Measurements from ENCODE around the gene ADCY3.

The ADCY3 gene

DNA sequence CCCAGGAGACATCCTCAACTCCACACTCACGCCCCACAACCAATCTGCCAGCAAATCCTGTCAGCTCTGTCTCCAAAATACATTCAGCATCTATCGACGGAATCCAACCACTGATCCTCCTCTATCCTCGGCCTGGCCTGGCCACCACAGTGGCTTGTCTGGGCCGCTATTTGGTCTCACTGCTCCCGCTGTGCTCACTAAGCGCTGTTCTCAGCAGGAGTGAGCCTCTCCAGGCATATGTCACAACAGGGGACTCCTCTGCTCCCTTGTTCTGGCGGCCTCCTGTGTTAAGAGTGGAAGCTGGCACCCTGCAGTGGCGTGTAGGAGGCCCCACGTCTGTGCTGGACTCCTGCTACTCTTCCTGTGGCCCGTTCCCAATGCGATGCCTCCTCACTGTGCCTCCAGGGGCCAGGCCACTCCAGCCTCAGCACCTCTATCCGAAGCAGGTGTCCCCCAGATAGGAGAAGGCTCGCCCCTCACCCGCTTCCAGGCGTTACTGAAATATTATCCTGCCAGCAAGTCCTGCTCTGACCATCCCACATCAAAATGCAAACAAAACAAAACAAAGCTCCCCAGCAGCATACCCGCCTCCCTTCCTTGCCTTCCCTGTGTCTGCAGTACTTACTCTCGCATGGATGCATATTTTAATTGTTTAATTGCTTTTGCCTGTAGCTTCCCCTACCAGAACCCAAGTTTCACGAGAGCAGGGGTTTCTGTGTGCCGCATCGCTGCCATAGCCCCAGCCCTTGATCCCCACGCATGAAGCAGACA lies 86.9 kb downstream of the ADCY3 start:
- in situ Hi-C loops (cut with MboI; ENCODE audit: low sequenced_read_pairs): no loop called here

DNA sequence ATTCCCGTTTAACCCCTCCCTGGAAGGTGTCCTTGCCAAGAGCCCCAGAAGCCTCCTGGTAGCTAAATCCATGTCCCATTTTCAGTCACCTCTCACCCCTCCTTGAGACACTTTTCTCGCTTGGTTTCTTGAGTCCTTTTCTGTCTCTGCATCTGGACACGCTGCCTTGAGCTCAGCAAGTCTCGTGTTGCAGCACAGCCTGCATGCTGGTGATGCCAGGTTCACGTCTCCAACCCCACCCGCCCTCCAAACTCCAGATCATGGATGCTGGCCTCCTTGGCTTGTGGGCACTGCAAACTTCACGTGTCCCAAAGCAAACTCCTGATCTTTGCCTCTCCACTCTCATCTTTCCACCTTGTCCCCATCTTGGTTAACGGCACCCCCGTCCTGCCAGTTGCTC lies 87.5 kb downstream of the ADCY3 start:
- in situ Hi-C loops (cut with MboI; ENCODE audit: low sequenced_read_pairs): no loop called here

DNA sequence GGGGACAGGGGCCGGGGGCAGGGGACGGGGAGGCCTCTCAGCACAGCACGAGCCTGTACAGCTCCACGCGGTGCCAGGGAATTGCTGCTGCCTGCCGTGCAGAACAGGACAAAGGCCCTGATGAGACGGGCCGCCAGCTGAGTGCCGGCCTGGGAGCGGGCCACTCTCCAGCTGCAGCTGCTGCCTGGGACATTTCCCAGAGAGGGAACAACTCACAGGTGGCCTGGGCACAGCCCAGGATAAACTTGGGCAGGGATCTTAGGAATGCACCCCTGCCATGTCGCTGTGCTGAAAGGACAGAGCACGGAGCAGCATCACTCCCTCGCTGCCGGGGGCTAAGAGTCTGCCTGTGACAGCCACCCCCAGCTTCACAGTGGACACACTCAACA lies 88.0 kb downstream of the ADCY3 start:
- in situ Hi-C loops (cut with MboI; ENCODE audit: low sequenced_read_pairs): no loop called here

DNA sequence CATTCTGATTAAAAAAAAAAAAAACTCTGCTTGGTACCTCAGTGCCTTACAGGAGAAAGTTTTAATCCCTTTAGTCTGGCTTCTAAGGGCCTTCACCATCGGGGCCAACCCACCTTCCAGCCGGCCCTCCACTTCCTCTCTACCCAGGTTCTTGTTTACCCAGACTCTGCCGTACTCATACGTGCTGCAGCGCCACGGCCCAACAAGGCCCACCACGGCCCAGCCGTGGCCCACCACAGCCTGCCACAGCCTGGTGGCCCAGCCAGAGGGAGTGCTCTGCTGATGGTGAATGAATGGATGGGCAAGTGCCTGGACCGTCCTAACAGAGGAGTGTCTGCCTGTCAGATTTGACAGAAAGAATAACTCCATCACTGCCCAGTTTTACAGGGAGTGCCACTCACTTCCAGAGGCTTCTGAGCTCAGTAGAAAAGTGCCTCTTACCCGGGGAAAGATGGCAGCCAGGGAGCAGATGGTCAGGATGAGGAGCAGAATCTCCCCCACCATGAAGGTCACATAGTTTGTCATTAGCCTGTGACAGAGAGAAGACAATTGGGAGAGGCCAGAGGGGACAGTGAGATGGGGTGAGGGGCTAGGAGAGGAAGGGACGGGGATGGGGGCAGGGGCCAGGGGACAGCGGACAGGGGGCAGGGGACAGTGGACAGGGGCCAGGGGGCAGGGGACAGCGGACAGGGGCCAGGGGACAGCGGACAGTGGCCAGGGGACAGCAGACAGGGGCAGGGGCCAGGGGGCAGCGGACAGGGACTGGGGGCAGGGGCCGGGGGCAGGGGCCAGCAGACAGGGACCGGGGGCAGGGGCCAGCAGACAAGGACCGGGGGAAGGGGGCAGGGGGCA lies 88.6 kb downstream of the ADCY3 start:
- in situ Hi-C loops (cut with MboI; ENCODE audit: low sequenced_read_pairs): no loop called here

DNA sequence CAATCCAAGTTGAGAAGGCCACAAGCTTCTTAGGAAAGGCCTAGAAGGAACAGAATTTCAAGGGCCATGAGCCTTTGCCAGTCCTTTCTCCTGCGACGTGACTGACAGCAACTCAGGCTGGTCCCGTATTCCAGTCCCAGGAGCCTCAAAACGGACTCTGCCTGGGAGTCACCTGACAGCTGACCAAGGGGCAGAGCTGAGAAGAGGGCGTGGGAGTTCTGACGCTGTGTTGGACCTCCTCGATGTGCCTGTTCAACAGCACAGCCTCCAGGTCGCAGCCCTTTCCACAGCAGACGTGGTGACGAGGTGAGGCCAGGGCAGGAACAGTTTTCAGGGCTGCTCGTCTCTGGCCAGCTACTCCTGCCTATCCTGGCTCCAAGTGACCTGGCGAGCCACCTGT lies 89.3 kb downstream of the ADCY3 start:
- in situ Hi-C loops (cut with MboI; ENCODE audit: low sequenced_read_pairs): no loop called here

DNA sequence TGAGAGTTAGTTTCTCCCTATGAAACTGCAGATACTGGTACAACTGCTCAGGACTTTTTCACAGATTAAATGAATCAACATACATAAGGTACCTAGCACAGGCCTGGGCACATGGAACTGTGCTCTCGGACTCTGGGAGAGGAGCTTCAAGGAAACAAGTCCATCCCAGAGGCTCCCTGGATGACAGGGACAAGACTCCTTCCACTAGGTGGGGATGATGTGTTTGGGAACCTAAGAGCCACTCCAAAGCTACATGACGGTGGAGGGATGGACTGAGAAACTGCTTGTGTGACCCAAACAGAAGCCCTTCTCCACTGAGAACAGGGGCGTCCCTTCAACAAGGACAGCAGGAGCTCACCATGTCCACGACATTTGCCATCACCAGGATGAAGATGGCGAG lies 89.7 kb downstream of the ADCY3 start:
- in situ Hi-C loops (cut with MboI; ENCODE audit: low sequenced_read_pairs): no loop called here

DNA sequence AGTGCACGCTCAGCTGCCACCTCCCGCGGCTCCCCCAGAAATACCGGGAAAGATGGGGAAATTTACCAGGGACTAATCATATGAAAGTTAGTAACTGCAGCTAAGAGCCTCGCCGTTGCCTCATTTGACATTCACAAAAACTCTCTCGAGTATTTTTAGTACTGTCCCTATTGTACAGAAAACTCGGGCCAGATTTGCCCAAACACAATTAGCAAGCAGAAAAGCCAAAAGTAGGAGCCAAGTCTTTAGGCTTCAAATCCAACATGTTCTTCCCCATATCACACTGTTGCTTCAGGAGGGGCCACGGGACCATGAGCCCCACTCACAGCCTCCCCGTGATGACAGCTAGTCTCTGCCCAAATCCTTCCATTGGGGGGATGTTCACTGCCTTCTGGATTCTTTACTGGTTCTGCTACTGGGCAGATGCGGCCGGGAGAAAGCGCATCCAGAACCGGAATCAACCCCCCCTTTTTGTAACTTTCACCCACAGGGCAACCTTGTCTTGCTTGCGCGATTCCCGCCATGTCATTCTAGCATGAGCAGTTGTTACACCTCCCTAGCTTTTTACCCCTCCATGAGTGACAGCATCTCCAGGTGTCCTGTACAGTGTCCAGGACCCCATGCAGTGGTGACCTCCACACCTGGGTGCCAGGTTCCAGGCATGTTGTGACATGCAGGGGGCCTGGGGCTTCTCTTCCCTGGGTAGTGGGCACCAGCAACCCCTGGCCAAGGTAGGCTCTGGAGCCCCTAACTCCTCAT lies 91.6 kb downstream of the ADCY3 start:
- in situ Hi-C loops (cut with MboI; ENCODE audit: low sequenced_read_pairs): no loop called here

DNA sequence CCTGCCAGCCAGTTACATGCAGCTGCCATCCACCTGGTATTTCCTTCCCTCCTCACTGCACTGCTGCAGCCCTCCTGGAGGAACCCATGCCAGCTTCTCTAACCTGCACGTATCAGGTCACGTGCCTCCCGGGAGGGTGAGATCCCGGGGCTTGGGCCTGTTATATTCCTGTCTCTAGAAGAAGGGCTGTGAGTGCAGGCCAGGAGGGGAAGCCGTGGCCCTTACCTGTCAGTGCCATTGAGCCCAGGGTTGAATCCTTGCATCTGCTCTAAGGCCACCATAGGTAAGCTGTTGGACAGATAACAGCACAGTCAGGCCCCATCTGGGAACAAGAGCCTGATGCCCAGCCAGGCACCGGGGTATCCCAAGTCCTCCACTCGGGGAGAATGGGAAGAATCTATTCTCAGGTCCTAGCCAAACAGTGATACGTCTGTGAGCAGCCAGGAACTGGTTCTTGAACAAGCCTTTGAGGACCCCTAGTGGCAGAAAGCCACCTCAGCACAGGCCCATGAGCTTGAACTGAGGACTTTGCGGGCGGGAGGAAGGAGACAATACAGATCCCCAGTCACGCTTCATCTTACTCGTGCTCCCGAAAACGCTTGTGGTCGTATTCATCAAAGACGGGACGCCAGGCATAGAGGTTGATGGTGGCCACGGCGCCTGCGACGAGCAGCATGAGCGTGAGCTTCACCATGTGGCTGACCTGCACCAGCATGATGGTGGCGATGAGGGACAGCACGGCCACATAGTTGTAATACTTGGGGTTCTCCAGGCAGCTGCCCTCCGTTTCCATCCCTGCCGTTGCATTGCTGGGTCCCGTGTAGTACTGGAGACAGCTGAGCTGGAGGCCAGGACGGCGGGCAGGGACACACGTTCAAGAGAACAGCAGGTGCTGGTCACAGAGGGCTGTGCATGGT lies 92.5 kb downstream of the ADCY3 start:
- in situ Hi-C loops (cut with MboI; ENCODE audit: low sequenced_read_pairs): no loop called here

DNA sequence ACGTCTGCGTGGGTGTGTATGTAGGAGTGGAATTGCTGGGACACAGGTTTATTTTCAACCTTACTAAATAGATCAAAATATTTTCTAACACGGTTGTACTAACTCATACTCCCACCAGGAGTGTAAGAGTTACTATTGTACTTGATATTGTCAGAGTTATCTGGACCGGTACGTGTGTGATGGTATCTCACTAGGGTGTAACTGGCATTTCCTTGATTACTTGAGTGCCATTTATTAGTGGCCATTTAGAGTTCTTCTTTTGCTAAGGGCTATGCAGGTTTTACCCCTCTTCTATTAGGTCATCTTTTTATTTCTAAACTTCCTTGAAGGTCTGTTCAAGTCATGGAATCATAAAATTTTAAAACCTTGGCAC lies 93.3 kb downstream of the ADCY3 start:
- in situ Hi-C loops (cut with MboI; ENCODE audit: low sequenced_read_pairs): no loop called here

DNA sequence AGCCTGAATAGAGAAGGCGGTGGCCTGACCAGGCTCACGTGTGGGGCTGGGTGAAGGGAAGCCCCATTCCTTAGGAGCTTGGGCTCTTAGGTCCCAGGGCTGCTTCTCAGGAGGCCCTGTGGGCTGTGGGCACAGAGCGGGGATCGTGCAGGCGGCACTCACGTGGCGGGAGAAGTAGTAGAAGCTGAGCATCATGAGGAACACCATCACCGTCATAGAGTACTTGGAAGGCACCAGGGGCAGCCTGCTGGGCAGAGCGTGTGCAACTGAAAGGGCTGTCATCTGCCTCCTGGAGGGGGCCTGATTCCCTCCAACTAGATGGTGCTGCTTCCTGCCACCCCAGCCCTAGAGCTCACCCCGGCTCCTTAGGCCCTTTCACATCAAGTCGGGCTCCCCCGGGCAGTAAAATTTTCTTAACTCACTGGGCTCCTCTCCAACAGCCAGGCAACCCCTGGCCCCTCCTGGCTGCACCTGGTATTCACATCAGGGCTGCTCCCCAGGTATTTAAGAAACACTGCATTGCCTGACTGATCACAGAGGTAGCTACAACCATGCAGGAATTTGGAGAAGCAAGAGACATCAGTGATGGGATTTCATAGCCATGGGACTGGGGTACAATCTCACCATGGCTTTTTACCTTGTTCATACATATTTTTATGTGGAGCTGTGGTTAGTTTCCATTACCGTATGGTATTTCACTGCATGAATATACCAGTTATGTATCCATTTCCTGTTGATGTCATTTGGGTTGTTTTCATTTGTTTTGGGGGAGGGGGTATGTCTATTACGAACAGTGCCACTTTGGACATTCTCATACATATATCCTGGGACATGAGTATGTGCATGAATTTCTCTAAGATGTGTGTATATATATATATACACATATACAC lies 93.9 kb downstream of the ADCY3 start:
- in situ Hi-C loops (cut with MboI; ENCODE audit: low sequenced_read_pairs): no loop called here

DNA sequence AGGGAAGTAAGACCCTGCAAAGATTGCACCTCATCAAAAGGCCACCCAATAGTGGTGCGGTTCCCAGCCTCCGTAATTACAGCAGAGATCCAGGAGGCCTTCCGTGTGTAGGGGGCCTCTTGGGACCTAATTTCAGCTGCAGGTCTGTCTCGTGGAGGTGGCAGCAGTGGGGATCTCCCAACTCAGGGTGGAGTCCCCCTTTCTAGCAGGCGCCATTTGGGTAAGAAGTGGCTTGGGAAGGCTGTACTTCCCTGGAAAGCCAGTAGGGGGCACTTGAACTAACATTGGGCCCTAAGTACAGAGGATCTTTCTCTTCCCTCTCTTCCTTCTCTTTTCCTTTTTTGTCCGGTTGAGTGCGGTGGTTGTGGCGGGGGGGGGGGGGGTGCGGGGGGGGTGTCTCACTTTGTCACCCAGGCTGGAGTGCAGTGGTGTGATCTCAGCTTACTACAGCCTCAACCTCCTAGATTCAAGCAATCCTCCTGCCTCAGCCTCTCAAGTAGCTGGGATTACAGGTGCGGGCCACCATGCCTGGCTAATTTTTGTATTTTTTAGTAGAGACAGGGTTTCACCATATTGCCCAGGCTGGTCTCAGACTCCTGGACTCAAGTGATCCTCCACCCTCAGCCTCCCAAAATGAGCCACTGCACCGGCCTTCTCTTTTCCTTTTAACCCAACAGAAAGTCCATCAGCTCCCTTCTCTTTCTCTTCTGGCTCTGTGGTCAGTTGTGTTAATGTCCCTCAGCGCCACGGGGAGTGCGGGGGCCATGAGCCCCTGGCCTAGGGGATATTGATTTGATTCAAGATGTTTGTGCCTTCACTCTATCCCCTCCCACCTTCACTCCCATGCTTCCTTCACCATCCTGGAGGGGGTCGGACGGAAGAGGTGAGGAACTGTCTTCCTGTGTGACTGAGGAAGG lies 94.8 kb downstream of the ADCY3 start:
- in situ Hi-C loops (cut with MboI; ENCODE audit: low sequenced_read_pairs): no loop called here

DNA sequence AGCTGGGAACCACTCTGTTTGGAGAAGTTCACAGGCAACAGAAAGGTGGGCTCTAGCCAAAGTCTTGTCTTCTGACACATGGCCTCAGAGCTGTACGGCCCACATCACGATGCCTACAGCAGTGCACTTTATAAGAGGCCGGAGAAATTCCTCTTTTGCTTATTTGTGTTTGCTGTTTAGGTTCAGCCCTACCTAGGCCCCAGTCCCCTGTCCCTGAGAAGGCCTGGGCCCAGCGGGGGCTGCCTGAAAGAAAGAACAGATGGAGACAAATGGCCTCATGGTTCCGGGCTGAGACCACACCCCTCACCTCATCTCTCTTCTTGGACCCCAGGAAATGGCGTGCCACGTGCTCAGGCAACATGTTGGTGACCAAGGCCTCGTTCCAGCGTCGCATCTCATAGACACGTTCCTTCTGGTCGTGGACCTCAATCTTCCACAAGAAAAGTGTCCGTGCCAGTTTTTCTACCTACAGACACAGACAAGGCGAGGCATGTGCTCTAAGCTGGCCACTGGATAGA lies 95.9 kb downstream of the ADCY3 start:
- in situ Hi-C loops (cut with MboI; ENCODE audit: low sequenced_read_pairs): no loop called here

DNA sequence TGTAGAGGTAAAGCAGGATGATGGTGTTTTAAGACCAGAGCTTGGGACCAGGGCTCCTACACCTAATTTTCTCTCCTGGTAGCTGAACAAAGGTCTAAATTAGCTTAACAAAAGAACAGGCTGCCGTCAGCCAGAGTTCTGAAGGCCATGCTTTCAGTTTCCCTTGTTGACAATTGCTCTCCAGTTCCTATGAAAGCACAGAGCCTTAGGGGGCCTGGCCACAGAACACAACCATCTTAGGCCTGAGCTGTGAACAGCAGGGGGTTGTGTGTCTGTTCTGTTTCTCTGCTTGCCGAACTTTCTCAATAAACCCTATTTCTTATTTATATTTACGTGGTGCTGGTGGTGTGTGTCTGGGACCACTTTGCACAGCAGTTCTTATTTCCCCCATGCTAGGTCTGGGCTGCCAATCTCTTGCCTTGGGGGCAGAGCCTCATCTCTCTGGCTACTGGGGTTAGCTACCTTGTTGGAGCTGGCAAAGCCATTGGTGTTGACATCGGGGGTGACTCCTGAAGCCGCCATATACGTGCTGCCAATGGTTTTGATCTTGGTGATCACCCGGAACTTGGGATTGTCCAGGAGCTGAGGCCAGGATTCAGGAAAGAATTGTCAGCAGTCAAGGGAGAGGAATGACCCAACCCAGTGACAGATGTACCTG lies 97.9 kb downstream of the ADCY3 start:
- in situ Hi-C loops (cut with MboI; ENCODE audit: low sequenced_read_pairs): no loop called here

DNA sequence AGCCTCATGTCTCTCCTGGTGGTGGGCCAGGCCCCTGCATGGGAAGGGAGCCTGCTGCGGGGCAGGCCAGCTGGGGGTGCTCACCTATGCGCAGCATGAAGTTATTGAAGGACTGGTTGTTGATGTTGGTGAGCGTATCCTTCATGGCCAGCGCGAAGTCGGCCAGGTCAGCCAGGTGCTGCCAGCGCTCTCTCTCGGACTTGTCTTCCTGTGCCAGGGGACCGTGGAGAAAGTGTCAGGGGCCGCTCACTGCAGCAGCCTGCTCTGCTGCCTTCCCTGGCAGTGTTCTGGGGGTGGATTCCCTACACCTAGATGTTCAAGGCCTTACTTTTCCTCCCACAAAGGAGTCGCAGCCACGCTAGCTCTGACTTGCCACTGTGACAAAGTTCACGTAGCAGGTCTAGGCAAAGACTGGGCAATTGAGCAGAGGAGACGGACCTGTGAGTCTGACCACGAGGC lies 98.6 kb downstream of the ADCY3 start:
- in situ Hi-C loops (cut with MboI; ENCODE audit: low sequenced_read_pairs): no loop called here

DNA sequence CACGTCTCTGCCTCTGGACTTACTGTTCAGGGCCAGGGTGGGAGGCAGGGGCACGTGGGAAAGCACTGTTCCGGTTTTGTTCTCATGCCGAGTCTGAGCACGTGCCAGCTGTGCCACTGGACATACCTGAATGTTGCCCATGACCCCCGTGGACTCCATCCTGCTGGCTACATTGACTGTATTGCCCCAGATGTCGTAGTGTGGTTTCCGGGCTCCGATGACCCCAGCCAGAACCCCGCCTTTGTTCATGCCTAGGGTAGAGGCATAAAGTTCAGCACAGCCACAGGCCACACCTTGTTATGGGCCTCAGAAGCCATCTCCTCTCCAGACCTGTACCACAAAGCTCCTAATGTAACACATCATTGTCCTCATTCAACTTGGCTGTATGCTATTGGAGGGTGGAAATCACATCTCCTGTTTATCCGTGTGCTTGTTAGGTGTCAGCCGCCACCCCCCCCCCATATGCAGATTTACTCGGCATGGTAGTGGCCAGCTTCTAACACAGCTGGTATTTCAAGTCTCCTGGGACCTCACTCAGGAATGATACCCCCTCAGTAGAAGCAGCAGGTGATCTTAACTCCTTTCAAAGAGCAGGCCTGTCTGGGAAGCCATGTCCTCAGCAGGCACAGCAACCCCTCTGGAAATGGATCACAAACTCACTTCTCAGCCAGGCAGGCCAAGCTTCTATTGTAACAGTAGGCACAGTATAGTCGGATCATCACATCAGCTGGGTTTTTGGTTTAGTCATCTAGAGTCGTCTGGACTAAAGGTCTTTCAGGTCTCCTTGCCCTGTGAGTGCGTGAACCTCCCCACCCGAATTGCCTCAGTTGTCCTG lies 99.2 kb downstream of the ADCY3 start:
- in situ Hi-C loops (cut with MboI; ENCODE audit: low sequenced_read_pairs): no loop called here

DNA sequence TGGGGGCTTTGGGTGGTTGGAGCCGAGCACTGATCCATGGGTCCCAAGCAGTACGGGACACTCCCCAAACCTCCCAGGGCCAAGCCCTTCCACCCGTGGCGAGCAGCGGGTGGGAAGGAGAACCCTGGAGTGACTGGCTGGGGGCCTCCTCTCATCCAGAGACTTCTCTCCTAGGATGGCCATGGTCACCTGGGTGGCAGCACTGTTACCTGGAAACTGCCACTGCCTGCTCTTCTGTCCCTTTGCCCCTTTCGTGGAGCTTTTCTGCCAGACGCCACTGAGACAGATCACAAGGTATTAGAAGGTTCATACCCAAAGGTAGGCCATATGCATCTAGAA lies 99.9 kb downstream of the ADCY3 start:
- in situ Hi-C loops (cut with MboI; ENCODE audit: low sequenced_read_pairs): no loop called here
